Esophagus squamous epithelium (tissue), 5 donors: ENCODE measurements around the gene TMEM271. TPM values are rescaled to one million over a fixed set of nuclear protein-coding genes. Genes with fewer than 3 reads are reported as not detected.

Experiments
- DNase-seq: peaks from one replicate; lab custom pipeline; 2025; lab: John Stamatoyannopoulos, UW
- H3K27ac ChIP-seq, 4 donors: fragments of 200-600 bp; sonication (generic); one replicate each; pipeline ENCODE4 v1.5.1; 2016 to 2019; ENCODE audit warnings: mild to moderate bottlenecking in 1 of 4
- H3K27me3 ChIP-seq, 4 donors: fragments of 200-600 bp; sonication (generic); 1 replicate in 3 of 4; 2 replicates in 1 of 4; pipeline versions ENCODE4 v1.5.1 to v1.6.0; 2017 to 2021; ENCODE audit warnings: antibody characterized with exemption in 1 of 4
- H3K36me3 ChIP-seq, 3 donors: fragments of 200-600 bp; sonication (generic); one replicate each; pipeline ENCODE4 v1.5.1; 2016 to 2019
- H3K4me1 ChIP-seq, 3 donors: fragments of 200-600 bp; sonication (generic); one replicate each; pipeline ENCODE4 v1.5.1; 2017 to 2019
- H3K4me3 ChIP-seq, 4 donors: fragments of 200-600 bp; sonication (generic); 1 replicate in 3 of 4; 2 replicates in 1 of 4; pipeline ENCODE4 v1.5.1; 2016 to 2019; ENCODE audit warnings: mild to moderate bottlenecking in 2 of 4, moderate library complexity in 1 of 4
- H3K9me3 ChIP-seq, 3 donors: fragments of 200-600 bp; sonication (generic); one replicate each; pipeline ENCODE4 v1.5.1; 2016 to 2019
- POLR2A ChIP-seq, 4 donors: fragments of 450-650 bp; IDR thresholded peaks; one replicate each; pipeline ENCODE4 v1.6.1; 2017; ENCODE audit warnings: antibody characterized with exemption in 4 of 4, mild to moderate bottlenecking in 4 of 4, moderate library complexity in 3 of 4
- WGBS, 2 donors: methylation state at CpG; one replicate each; pipeline ENCODE4 v1.1.5; 2018; 5-methylcytosine and 5-hydroxymethylcytosine counted together
- intact Hi-C: fragments of 100-400 bp; cut with DNase I; formaldehyde crosslinking; loops from one replicate; pipeline ENCODE4 v1.15.0; 2022
- total RNA-seq, 4 donors: library from RNA; depleted of rRNA; stranded (reverse); fragments of >200 nt; gene quantifications; one replicate each; pipeline ENCODE4 v1.1.0, GENCODE V29; 2016
- TF ChIP-seq, protein P1 (sequence below), 6 experiments: fragments of 450-650 bp in 4 of 6; fragments of 200-600 bp in 2 of 6; sonication (generic) in 2 of 6; IDR thresholded peaks; one replicate each; pipeline ENCODE4 v1.5.1; 2016 to 2019; ENCODE audit warnings: antibody characterized with exemption in 6 of 6, mild to moderate bottlenecking in 4 of 6, moderate library complexity in 4 of 6
- donor health status: DM: yes; HTN: yes; CAD: no.

Gene TMEM271
- total RNA-seq, 4 donors from 2014 or later, result 0.19 TPM; not detected in 3

- Histone ChIP-seq H3K27me3 (peaks cover 0 to 50% (median 0%) of the 10 kb centered on the region in 4 donors), H3K9me3 (no peaks in the 10 kb centered on the region), H3K4me1 (peaks cover 0 to 23% (median 3%) of the 10 kb centered on the region in 3 donors), H3K4me3 (no peak overlapping the region), H3K36me3 (no peaks in the 10 kb centered on the region), H3K27ac (no peak overlapping the region)
- WGBS, 2 donors, result 76 to 82% methylated on average over 6 to 8 of the region's 8 CpGs
- TF ChIP-seq POLR2A (IDR thresholded peaks at IDR 0.05), result no peak
- TF ChIP-seq, protein P1, sequence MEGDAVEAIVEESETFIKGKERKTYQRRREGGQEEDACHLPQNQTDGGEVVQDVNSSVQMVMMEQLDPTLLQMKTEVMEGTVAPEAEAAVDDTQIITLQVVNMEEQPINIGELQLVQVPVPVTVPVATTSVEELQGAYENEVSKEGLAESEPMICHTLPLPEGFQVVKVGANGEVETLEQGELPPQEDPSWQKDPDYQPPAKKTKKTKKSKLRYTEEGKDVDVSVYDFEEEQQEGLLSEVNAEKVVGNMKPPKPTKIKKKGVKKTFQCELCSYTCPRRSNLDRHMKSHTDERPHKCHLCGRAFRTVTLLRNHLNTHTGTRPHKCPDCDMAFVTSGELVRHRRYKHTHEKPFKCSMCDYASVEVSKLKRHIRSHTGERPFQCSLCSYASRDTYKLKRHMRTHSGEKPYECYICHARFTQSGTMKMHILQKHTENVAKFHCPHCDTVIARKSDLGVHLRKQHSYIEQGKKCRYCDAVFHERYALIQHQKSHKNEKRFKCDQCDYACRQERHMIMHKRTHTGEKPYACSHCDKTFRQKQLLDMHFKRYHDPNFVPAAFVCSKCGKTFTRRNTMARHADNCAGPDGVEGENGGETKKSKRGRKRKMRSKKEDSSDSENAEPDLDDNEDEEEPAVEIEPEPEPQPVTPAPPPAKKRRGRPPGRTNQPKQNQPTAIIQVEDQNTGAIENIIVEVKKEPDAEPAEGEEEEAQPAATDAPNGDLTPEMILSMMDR (IDR thresholded peaks at IDR 0.05), result no peak
- DNase-seq, result no peak
- intact Hi-C loops, result no loop called here
Observed at GRCh38 chr4:609400-610050, 33.4 kb upstream of the TMEM271 start.

- intact Hi-C loops, result no loop called here
- peaks cover 0 to 23% (median 3%) of the 10 kb centered on the region in 3 donors for H3K4me1 ChIP-seq
- H3K36me3 ChIP-seq, result no peaks in the 10 kb centered on the region
- no peak overlapping the region for H3K4me3 ChIP-seq
- no peaks in the 10 kb centered on the region for H3K9me3 ChIP-seq
- H3K27me3 ChIP-seq, result peaks cover 0 to 45% (median 0%) of the 10 kb centered on the region in 4 donors
- 19 to 60% methylated on average over 2 to 5 of the region's 7 CpGs for WGBS, 2 donors
- DNase-seq, result no peak
- TF ChIP-seq POLR2A (IDR thresholded peaks at IDR 0.05), result no peak
- TF ChIP-seq, protein P1 (IDR thresholded peaks at IDR 0.05), result no peak
- H3K27ac ChIP-seq, result no peak overlapping the region
Observed at GRCh38 chr4:608236-608635, 32.1 kb upstream of the TMEM271 start.

DNA sequence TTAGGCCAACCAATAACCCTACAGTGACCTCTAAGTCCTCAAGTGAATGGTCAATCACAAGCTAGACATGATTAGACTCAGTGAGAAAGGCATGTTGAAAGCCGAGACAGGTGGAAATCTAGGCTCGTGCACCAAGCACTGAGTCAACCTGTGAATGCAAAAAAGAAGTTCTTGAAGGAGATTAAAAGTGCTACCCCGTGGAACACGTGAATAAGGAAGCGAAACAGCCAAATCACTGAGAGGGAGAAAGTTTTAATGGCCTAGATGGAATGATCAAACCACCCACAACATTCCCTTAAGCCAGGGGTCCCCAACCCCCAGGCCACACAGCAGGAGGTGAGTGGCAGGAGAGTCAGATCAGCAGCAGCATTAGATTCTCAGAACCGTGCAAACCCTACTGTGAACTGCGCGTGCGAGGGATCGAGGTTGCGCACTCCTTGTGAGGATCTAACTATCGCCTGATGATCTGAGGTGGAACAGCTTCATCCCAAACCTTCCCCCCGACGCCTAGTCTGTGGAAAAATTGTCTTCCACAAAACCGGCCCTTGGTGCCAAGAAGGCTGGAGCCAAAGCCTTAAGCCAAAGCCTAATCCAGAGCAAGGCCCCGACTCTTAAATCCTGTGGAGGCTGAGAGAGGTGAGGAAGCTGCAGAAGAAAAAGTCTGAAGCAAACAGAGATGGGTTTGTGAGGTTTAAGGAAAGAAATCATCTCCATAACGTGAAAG, 29.8 kb upstream of the TMEM271 start:
- no peak overlapping the region for H3K27ac ChIP-seq
- H3K4me1 ChIP-seq, result peaks cover 0 to 12% (median under 1%) of the 10 kb centered on the region in 3 donors
- WGBS, 2 donors, result 80 to 82% methylated on average over 17 of the region's 17 CpGs
- no peaks in the 10 kb centered on the region for H3K36me3 ChIP-seq
- H3K27me3 ChIP-seq, result peaks cover 0 to 44% (median 0%) of the 10 kb centered on the region in 4 donors
- no peak for TF ChIP-seq POLR2A (IDR thresholded peaks at IDR 0.05)
- TF ChIP-seq, protein P1 (IDR thresholded peaks at IDR 0.05), result no peak
- H3K4me3 ChIP-seq, result no peak overlapping the region
- DNase-seq, result no peak
- intact Hi-C loops, result no loop called here
- H3K9me3 ChIP-seq, result no peaks in the 10 kb centered on the region

GRCh38 chr4:604131-604530, 28.0 kb upstream of the TMEM271 start:
- 60 to 66% methylated on average over 3 of the region's 3 CpGs for WGBS, 2 donors
- DNase-seq, result no peak
- Histone ChIP-seq H3K36me3 (no peaks in the 10 kb centered on the region), H3K9me3 (no peaks in the 10 kb centered on the region), H3K4me1 (no peaks in the 10 kb centered on the region), H3K27ac (no peak overlapping the region), H3K27me3 (peaks cover 0 to 53% (median 0%) of the 10 kb centered on the region in 4 donors), H3K4me3 (no peak overlapping the region)
- intact Hi-C loops, result no loop called here
- TF ChIP-seq, protein P1 (IDR thresholded peaks at IDR 0.05), result no peak
- no peak for TF ChIP-seq POLR2A (IDR thresholded peaks at IDR 0.05)

DNA sequence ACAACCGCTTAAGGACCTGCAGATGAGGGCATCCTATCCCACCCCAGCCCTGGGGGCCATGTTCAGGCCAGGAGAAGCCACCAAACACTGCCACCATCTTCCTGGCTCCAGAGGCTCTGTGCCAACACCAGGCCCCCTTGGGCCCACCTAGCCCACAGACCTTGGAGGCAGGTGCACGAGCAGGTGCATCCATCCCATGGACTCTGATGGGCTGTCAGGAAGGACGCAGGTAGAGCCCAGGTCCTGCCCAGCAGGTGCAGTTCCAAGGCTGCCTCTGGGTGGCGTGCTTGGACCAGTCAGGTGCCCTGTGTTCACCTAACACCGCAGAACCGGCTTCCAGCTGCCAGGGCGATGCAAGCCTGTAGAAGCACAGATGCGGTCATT, 26.5 kb upstream of the TMEM271 start:
- H3K27me3 ChIP-seq, result peaks cover 0 to 44% (median 0%) of the 10 kb centered on the region in 4 donors
- H3K4me3 ChIP-seq, result no peak overlapping the region
- H3K9me3 ChIP-seq, result no peaks in the 10 kb centered on the region
- no peak for TF ChIP-seq POLR2A (IDR thresholded peaks at IDR 0.05)
- TF ChIP-seq, protein P1 (IDR thresholded peaks at IDR 0.05), result peak in 5 of 6 experiments; percentile 52 to 86 (median 66)
- no peaks in the 10 kb centered on the region for H3K4me1 ChIP-seq
- intact Hi-C loops, result no loop called here
- WGBS, 2 donors, result 0 to 20% methylated on average over 1 to 2 of the region's 8 CpGs
- H3K36me3 ChIP-seq, result no peaks in the 10 kb centered on the region
- DNase-seq, result no peak
- no peak overlapping the region for H3K27ac ChIP-seq
